Panc1 (cell line): ENCODE measurements around the gene ATP6V0C. TPM values are rescaled to one million over a fixed set of nuclear protein-coding genes. Genes with fewer than 3 reads are reported as not detected.

ENCODE experiments used
- ATAC-seq: fragments of 200-7000 bp; cut with Tn5 transposase; 2 replicates; pipeline ENCODE4 v1.9.1; 2020; ENCODE audit warnings: mild to moderate bottlenecking, moderate library complexity
- BruUV-seq: library from RNA; stranded (reverse); fragments of 400-500 nt; replicated peaks from 2 replicates; lab custom pipeline; 2021; lab: Mats Ljungman, UMichigan
- CTCF ChIA-PET: fragments of 300-600 bp; sonication (Branson Sonifier 250); formaldehyde crosslinking; loops from one replicate; lab custom pipeline; 2022; ENCODE audit warnings: antibody characterized with exemption; lab: Charles Lee
- POLR2A ChIA-PET: fragments of 300-600 bp; sonication (Branson Sonifier 250); formaldehyde crosslinking; loops from one replicate; lab custom pipeline; 2022; ENCODE audit warnings: antibody characterized with exemption; lab: Charles Lee
- DNase-seq: peaks from one replicate; pipeline ENCODE4 v3.0.0-alpha.2; 2010; ENCODE audit warnings: low read depth, low spot score
- H3K27ac ChIP-seq: 2 replicates; pipeline ENCODE4 v1.5.1; 2011; ENCODE audit warnings: mild to moderate bottlenecking, low read length, inconsistent platforms
- H3K27me3 ChIP-seq: fragments of 200-500 bp; sonication (Bioruptor generic); 2 replicates; pipeline ENCODE4 v1.6.0; 2014; ENCODE audit warnings: low read length, inconsistent platforms; ENCODE audit not compliant: control insufficient read depth, insufficient read depth
- H3K36me3 ChIP-seq: fragments of 200-500 bp; sonication (Bioruptor generic); 2 replicates; pipeline ENCODE4 v1.5.1; 2014; ENCODE audit warnings: inconsistent platforms, mild to moderate bottlenecking, low read length, moderate library complexity; ENCODE audit not compliant: control insufficient read depth, insufficient read depth
- H3K4me1 ChIP-seq: 2 replicates; pipeline ENCODE4 v1.5.1; 2011; ENCODE audit warnings: inconsistent platforms, mild to moderate bottlenecking, low read length, moderate library complexity; ENCODE audit not compliant: control insufficient read depth, insufficient read depth
- H3K4me3 ChIP-seq, 2 experiments: 2 replicates each; pipeline ENCODE4 v1.5.1; 2011 to 2012; ENCODE audit warnings: low read depth in 2 of 2, low read length in 2 of 2, mild to moderate bottlenecking in 2 of 2, inconsistent platforms in 1 of 2, moderate library complexity in 1 of 2
- H3K9me3 ChIP-seq: fragments of 200-500 bp; sonication (Bioruptor generic); 2 replicates; pipeline ENCODE4 v1.5.1; 2014; ENCODE audit warnings: low read depth, mild to moderate bottlenecking, inconsistent platforms, low read length, moderate library complexity; ENCODE audit not compliant: control insufficient read depth, insufficient read depth
- CTCF ChIP-seq: fragments of 450-650 bp; IDR thresholded peaks from 2 replicates; pipeline ENCODE4 v1.5.1; 2017; ENCODE audit warnings: mild to moderate bottlenecking
- POLR2AphosphoS5 ChIP-seq: IDR thresholded peaks from 2 replicates; pipeline ENCODE4 v1.6.1; 2012; ENCODE audit warnings: mild to moderate bottlenecking, low read depth, low read length, moderate library complexity
- REST ChIP-seq, 2 experiments: IDR thresholded peaks; 2 replicates each; pipeline ENCODE4 v1.6.1; 2011 to 2012; ENCODE audit warnings: low read depth in 2 of 2, control low read depth in 1 of 2, low read length in 1 of 2, mild to moderate bottlenecking in 1 of 2, moderate library complexity in 1 of 2; ENCODE audit not compliant: insufficient read depth in 1 of 2
- SIN3A ChIP-seq: IDR thresholded peaks from 2 replicates; pipeline ENCODE4 v1.6.1; 2012; ENCODE audit warnings: low read depth, mild to moderate bottlenecking, low read length, moderate library complexity, borderline replicate concordance; ENCODE audit not compliant: insufficient read depth
- TCF7L2 ChIP-seq: IDR thresholded peaks from 2 replicates; pipeline ENCODE4 v1.6.1; 2011; ENCODE audit warnings: mild to moderate bottlenecking, low read depth, low read length, inconsistent platforms
- in situ Hi-C: cut with HindIII; loops from 2 replicates; pipeline ENCODE4 v1.10.0; 2016; ENCODE audit warnings: low sequenced_read_pairs, low pct_unique_long_range_greater_than_20kb
- intact Hi-C: fragments of 100-400 bp; cut with micrococcal nuclease; formaldehyde crosslinking; loops from one replicate; pipeline ENCODE4 v1.10.0; 2022; ENCODE audit not compliant: unreplicated experiment
- total RNA-seq: library from RNA; stranded (reverse); gene quantifications from one replicate; pipeline ENCODE4 v1.2.1, GENCODE V29; 2021; ENCODE audit not compliant: unreplicated experiment

Gene ATP6V0C
- total RNA-seq, 1 experiment from 2014 or later: 282 TPM

GRCh38 chr16:2493605-2494004 is 20.1 kb upstream of the ATP6V0C start:
- POLR2A ChIA-PET: no interaction called here
- Histone ChIP-seq H3K4me3 (no peak overlapping the region), H3K27me3 (no peaks in the 10 kb centered on the region), H3K4me1 (no peaks in the 10 kb centered on the region), H3K9me3 (no peaks in the 10 kb centered on the region), H3K27ac (no peak overlapping the region), H3K36me3 (no peaks in the 10 kb centered on the region)
- intact Hi-C loops (no loop called here), in situ Hi-C loops (no loop called here)
- no peak for TF ChIP-seq TCF7L2
- TF ChIP-seq CTCF: no peak
- no peak for TF ChIP-seq POLR2AphosphoS5
- TF ChIP-seq SIN3A: no peak
- no peak for TF ChIP-seq REST (IDR thresholded peaks at IDR 0.05; ENCODE audit: insufficient read depth in 1 of 2, low read depth in 2 of 2, low read length in 1 of 2)
- ATAC-seq (no peak), DNase-seq (no peak)
- CTCF ChIA-PET: no interaction called here
- BruUV-seq: no TSS peak

GRCh38 chr16:2494616-2495015 is 19.1 kb upstream of the ATP6V0C start:
- intact Hi-C loops (no loop called here), in situ Hi-C loops (no loop called here)
- H3K27me3 ChIP-seq: no peaks in the 10 kb centered on the region
- no peak overlapping the region for H3K27ac ChIP-seq
- no peaks in the 10 kb centered on the region for H3K36me3 ChIP-seq
- ChIA-PET CTCF (no interaction called here), POLR2A (no interaction called here)
- H3K4me3 ChIP-seq: no peak overlapping the region
- H3K9me3 ChIP-seq: no peaks in the 10 kb centered on the region
- BruUV-seq: no TSS peak
- DNase-seq (no peak), ATAC-seq (no peak)
- H3K4me1 ChIP-seq: no peaks in the 10 kb centered on the region
- TF ChIP-seq SIN3A: no peak
- TF ChIP-seq CTCF: no peak
- TF ChIP-seq REST (IDR thresholded peaks at IDR 0.05; ENCODE audit: insufficient read depth in 1 of 2, low read depth in 2 of 2, low read length in 1 of 2): no peak
- TF ChIP-seq TCF7L2: no peak
- TF ChIP-seq POLR2AphosphoS5: no peak
